GM18511 (cell line): Measurements from ENCODE around the gene IARS2.
A peak's percentile ranks its signal among the peaks of the same experiment; 100 is the strongest.
"Not testable (repeated sequence)": the region's sequence is repeated elsewhere in the genome, so short reads cannot be mapped to it uniquely, and the experiment has no call there.

ENCODE experiments used
- ATAC-seq: cut with Tn5 transposase; IDR thresholded peaks from one replicate; pipeline ENCODE4 v1.9.1; 2021; ENCODE audit warnings: mild to moderate bottlenecking, moderate library complexity; ENCODE audit not compliant: unreplicated experiment

The IARS2 gene

DNA sequence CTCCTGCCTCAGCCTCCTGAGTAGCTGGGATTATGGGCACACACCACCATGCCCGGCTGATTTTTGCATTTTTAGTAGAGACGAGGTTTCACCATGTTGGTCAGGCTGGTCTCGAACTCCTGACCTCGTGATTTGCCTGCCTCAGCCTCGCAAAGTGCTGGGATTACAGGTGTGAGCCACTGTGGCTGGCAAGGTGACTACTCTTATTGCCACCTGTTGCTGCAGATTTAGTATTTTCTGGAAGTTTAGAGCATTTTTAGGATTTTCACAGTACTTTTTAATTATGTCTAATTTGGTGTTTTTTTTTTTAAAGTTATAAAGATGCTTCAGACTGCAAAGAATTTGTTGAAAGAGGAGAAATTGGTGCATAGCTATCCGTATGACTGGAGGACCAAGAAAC is 16.5 kb downstream of the IARS2 start:
- not testable (repeated sequence) for ATAC-seq

GRCh38 chr1:220112600-220112999 is 18.7 kb downstream of the IARS2 start:
- ATAC-seq: not testable (repeated sequence)

DNA sequence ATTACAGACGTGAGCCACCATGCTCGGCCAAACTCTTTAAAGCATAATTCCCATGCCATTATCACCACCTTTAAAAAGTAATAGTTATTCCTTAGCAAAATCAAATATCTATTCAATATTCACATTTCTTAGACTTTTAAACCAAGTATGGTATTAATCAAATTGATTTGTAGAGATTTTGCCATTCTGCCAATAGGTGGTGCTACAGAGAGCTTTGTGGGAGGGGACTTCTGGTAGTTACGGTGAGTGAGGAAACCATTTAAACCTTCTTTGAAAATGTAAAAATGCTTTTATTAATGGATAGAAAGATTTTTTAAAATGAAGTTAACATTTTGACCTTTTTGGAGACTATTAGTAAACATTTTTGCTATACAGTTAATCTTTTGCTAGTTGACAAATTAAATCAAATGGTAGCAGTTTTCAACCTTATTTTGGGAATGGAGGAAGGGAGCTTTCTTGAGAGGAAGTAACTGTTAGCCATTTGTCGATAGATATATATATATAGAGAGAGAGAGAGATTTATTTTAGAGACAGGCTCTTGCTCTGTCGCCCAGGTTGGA is 19.3 kb downstream of the IARS2 start:
- ATAC-seq: peak; percentile 84

DNA sequence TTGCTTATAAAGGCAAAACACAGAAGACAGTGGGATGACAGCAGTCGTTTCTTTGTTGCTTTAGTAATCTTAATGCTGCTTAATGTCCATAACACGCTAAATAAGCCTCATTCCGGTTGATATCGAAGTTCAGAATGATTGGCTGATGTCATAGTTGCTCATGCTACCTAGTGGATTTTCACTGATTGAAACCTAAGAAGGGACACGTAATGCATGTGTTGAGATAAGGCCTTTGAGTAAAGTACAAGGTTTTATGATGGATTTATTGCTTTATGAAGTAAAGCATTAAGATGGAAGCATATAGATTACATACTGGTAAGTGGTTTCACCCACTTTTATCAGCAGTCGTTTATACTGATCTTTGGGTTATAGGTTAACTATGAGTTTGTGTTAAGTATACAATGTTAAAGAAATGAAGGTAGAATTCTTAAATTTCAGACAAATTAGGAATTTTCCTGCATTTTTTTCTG is 25.1 kb downstream of the IARS2 start:
- no peak for ATAC-seq

- no peak for ATAC-seq
Observed at GRCh38 chr1:220121791-220122530, 28.0 kb downstream of the IARS2 start.

GRCh38 chr1:220123066-220123465 is 29.1 kb downstream of the IARS2 start:
- no peak for ATAC-seq

DNA sequence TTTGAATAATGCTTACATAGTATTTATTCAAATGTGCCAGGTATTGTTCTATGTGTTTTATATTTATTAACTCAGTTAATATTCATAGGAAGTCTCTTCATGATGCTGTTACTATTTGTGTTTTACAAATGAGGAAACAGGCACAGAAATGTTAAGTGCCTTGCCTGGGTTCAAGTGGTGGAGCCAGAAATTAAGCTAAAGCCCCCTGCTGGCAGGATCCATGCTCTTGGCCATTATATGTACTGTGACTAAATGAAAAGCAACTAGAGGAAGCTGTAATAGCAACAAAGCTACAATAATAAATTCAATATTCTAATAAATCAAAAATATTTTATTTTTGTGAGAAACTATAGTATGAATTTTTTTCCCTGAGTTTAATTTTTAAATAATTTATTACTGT is 30.0 kb downstream of the IARS2 start:
- ATAC-seq: no peak

DNA sequence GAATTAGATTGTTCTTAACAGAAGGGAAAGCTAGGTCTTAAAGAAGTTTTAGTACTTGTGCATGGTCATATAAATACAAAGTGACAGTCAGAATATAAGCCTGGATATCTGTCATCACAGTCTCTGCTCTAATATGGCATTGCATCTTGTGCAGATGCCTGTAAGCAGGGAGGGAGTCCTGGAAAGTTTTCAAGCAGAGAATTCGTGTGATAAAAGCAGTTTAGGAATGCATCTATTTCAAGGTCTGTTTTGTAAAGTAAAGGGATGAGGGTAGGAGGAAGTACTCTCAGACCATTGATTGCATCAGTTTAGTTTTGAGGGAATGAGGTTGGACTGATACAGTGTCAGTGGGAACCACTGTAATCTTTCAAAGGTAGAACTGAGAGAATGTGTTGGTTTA is 30.6 kb downstream of the IARS2 start:
- no peak for ATAC-seq

GRCh38 chr1:220127076-220127475 is 33.1 kb downstream of the IARS2 start:
- no peak for ATAC-seq

DNA sequence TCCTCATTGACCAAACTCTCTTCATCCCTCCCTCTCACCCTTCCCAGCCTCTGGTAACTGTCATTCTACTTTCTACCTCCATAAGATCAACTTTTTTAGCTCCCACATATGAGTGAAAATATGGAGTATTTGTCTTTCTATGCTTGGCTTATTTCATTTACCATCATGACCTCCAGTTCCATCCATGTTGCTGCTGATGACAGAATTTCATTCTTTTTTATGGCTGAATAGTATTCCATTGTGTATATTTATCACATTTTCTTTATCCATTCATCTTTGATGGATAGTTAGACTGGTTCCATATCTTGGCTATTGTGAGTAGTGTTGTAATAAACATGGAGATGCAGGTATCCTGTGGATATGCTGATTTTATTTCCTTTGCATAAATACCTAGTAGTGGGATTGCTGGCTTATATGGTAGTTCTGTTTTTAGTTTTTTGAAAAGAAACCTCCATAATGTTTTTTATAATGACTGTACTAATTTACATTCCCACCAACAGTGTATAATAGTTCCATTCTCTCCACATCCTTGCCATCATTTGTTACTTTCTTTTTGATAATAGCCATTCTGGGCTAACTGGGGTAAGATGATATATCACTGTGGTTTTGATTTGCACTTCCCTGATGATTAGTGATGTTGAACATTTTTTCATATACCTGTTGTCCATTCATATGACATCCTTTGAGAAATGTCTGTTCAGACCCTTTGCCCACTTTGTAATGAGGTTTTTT is 35.7 kb downstream of the IARS2 start:
- no peak for ATAC-seq

DNA sequence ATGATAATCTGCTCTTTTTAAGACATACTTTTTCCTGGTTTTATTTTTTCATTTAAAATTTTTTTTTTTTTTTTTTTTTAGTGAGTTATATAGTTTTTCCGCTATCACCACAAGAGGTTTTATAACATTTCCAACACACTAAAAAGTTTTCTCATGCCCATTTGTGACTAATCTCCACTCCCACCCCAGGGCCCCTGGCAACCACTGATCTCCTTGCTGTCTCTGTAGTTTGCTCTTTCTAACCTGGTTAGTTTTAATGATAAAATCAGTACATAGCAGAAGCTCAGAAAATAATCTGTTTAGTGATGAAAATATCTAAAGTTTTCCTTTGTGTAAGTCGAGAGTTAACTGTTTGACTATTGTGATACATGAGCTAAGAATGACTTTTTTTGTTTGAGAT is 41.8 kb downstream of the IARS2 start:
- ATAC-seq: no peak

- ATAC-seq: no peak
Observed at GRCh38 chr1:220137019-220137786, 43.3 kb downstream of the IARS2 start.

DNA sequence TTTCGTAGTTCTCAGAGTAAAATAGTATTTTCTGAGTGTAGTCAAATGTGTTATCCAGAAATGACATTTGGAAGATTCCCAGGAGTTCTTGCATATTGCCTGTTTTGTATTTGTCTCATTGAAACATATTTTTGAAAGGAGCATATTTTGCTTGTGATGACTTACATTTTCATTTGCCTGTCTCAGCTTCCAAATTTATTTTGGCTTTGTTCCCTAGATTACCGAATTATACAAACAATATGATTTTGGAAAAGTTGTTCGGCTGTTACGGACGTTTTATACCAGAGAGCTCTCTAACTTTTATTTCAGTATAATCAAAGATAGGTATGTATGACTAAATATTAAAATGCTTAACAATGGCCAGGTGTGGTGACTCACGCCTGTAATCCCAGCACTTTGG is 46.0 kb downstream of the IARS2 start:
- ATAC-seq: no peak

GRCh38 chr1:220144051-220144450 is 50.1 kb downstream of the IARS2 start:
- no peak for ATAC-seq

DNA sequence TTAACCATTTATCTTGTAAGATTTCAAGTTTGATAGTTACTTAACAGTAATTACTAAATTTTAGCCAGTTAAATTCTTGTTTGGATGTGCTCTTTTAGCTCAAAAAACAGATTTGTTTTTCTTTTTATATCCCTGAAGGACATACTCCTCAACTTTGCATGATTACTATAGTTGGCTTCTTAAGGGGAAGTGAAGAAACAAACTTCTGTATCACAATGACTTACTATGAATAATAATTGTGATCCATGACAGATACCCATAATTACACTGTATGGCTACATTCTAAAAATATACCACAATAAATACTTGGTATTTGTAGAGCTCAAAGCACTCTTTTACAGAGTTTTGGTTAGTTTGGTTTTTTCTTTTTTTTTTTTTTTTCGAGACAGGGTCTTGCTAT is 55.8 kb downstream of the IARS2 start:
- ATAC-seq: peak; percentile 56

GRCh38 chr1:220151454-220151853 is 57.5 kb downstream of the IARS2 start:
- ATAC-seq: no peak

- no peak for ATAC-seq
Observed at GRCh38 chr1:220153147-220153546, 59.2 kb downstream of the IARS2 start.

GRCh38 chr1:220156620-220157146 is 62.8 kb downstream of the IARS2 start:
- no peak for ATAC-seq

GRCh38 chr1:220157738-220158137 is 63.8 kb downstream of the IARS2 start:
- ATAC-seq: no peak

- not testable (repeated sequence) for ATAC-seq
Observed at GRCh38 chr1:220158530-220158929, 64.6 kb downstream of the IARS2 start.

GRCh38 chr1:220159041-220159440 is 65.1 kb downstream of the IARS2 start:
- no peak for ATAC-seq
